Ovary (tissue), 3 donors: ENCODE results near the gene ORC1.

ENCODE experiments used
- CTCF ChIP-seq, 3 donors: fragments of 450-650 bp in 2 of 3; fragments of 200-600 bp in 1 of 3; IDR thresholded peaks; one replicate each; pipeline versions ENCODE4 v1.5.1 to v1.8.0; 2016 to 2022; ENCODE audit warnings: antibody characterized with exemption in 3 of 3, mild to moderate bottlenecking in 1 of 3
- EP300 ChIP-seq: sonication (generic); formaldehyde crosslinking; IDR thresholded peaks from one replicate; pipeline ENCODE4 v1.6.1; 2017; ENCODE audit warnings: antibody characterized with exemption
- POLR2A ChIP-seq: fragments of 450-650 bp; IDR thresholded peaks from one replicate; pipeline ENCODE4 v1.6.1; 2017; ENCODE audit warnings: antibody characterized with exemption, mild to moderate bottlenecking, moderate library complexity
- donor health status: DM: no; HTN: no; CAD: no.

- no peak for TF ChIP-seq POLR2A
- TF ChIP-seq CTCF (IDR thresholded peaks at IDR 0.05): no peak
- no peak for TF ChIP-seq EP300
Observed at GRCh38 chr1:52334906-52335528, 69.2 kb downstream of the ORC1 start.
